RPMI7951 (cell line): ENCODE data around the gene FHOD1. TPM values are rescaled to one million over a fixed set of nuclear protein-coding genes. Genes with fewer than 3 reads are reported as not detected.

Experiments
- DNase-seq: peaks from one replicate; pipeline ENCODE4 v3.0.0-alpha.2; 2012; ENCODE audit warnings: low read depth
- total RNA-seq: library from RNA; depleted of rRNA; stranded (reverse); fragments of >200 nt; shearing (Covaris generic); gene quantifications from 2 replicates; pipeline ENCODE4 v1.2.3, GENCODE V29; 2014

The FHOD1 gene
- total RNA-seq, 1 experiment from 2014 or later = 33.6 TPM

- DNase-seq = peak; percentile 87
Measured at GRCh38 chr16:67277999-67278772, 30.9 kb upstream of the FHOD1 start.

GRCh38 chr16:67277294-67277998 lies 30.2 kb upstream of the FHOD1 start:
- peak; percentile 99 for DNase-seq

GRCh38 chr16:67275321-67275720 lies 28.0 kb upstream of the FHOD1 start:
- no peak for DNase-seq

GRCh38 chr16:67271446-67271845 lies 24.2 kb upstream of the FHOD1 start:
- DNase-seq = no peak

- DNase-seq = no peak
Measured at GRCh38 chr16:67270931-67271338, 23.7 kb upstream of the FHOD1 start.

GRCh38 chr16:67269766-67270165 lies 22.5 kb upstream of the FHOD1 start:
- DNase-seq = no peak

- DNase-seq = peak; percentile 96
Measured at GRCh38 chr16:67268136-67268579, 20.9 kb upstream of the FHOD1 start.

- no peak for DNase-seq
Measured at GRCh38 chr16:67265834-67266233, 18.6 kb upstream of the FHOD1 start.

- no peak for DNase-seq
Measured at GRCh38 chr16:67264866-67265265, 17.6 kb upstream of the FHOD1 start.

- DNase-seq = no peak
Measured at GRCh38 chr16:67264277-67264676, 17.0 kb upstream of the FHOD1 start.

- DNase-seq = no peak
Measured at GRCh38 chr16:67263201-67263600, 15.9 kb upstream of the FHOD1 start.

- DNase-seq = peak; percentile 61
Measured at GRCh38 chr16:67260426-67261063, 13.3 kb upstream of the FHOD1 start.

GRCh38 chr16:67259705-67260104 lies 12.4 kb upstream of the FHOD1 start:
- DNase-seq = no peak

GRCh38 chr16:67258161-67258835 lies 11.0 kb upstream of the FHOD1 start:
- DNase-seq = no peak

- no peak for DNase-seq
Measured at GRCh38 chr16:67257486-67258160, 10.3 kb upstream of the FHOD1 start.

GRCh38 chr16:67256701-67257230 lies 9.5 kb upstream of the FHOD1 start:
- no peak for DNase-seq

GRCh38 chr16:67255553-67256221 lies 8.4 kb upstream of the FHOD1 start:
- DNase-seq = no peak

- no peak for DNase-seq
Measured at GRCh38 chr16:67254801-67255552, 7.7 kb upstream of the FHOD1 start.

- no peak for DNase-seq
Measured at GRCh38 chr16:67252609-67253497, 5.6 kb upstream of the FHOD1 start.
